GM19239 (cell line): ENCODE data around the gene CPTP.

ENCODE experiments used
- DNase-seq: peaks from one replicate; pipeline ENCODE4 v3.0.0; 2011; ENCODE audit warnings: low spot score; ENCODE audit not compliant: insufficient read length
- FAIRE-seq: peaks from 2 replicates; lab custom pipeline; 2011; peaks lifted over from hg19 to GRCh38; lab: Jason Lieb, UNC

The CPTP gene

GRCh38 chr1:1305300-1306069 is 19.1 kb upstream of the CPTP start:
- FAIRE-seq (peak; percentile 75), DNase-seq (peak; percentile 81)

DNA sequence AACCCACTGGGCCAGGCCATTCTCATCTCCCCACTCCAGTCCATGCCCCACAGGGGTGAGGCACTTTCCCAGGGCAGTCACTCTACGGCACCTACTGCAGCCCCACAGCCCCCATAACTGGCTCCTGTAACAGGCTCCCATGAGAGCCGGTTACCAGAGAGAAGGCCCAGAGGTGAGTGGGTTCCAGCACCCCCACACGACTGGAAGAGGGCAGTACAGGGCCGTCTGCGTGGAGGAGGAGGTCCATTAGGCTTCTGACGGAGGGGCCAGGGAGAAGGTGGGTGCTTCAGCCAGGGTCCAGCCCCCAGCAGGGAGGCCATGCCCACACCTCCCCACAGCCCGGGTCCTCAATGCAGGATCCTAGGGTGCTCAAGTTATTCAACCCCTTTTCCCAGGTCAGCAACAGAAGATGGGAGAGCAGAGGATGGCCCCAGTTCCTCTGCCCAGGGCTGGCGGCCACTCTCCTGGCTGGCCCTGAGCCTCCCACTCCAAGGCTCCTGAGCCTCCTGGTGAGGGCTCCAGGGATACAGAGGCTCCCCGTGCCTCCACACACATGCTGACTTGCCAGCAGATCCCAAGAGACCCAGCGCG is 18.4 kb upstream of the CPTP start:
- peak; percentile 51 for FAIRE-seq
- DNase-seq = no peak

- DNase-seq = no peak
Observed at GRCh38 chr1:1306661-1307260, 17.8 kb upstream of the CPTP start.

DNA sequence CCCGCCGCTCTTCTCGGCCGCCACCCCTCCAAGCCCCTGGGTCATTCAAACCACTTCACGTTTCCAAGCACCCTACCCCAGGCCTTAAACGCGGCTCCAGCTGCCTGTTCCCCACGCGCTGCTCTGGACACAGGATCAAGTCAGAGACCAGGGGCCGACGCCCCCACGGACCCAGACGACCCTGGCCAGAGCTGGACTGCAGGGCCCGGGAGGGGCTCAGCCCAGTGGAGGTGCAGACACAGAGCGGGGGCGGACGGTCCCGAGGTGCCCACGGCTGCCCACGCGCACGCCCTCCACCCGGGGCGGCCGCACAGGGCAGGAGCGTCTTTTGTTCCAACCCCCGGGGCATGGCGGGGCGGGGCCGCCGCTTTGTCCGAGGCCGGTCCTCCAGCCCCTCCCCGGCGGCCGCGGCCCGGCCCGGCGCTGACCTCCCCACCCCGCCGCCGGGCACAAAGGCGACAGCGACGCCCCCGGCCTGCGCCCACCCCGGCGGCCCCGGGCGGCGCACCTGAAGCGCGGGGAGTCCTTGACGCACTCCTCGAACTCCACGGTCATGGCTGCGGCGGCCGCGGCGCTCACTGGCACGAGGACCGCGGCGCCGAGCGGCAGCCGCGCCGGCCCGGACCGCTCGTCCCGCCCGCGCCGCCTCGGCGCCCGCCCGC is 17.2 kb upstream of the CPTP start:
- FAIRE-seq (no peak), DNase-seq (no peak)

More at GRCh38 chr1:1306661-1307260, 17.8 kb upstream of the CPTP start:
- no peak for FAIRE-seq

DNA sequence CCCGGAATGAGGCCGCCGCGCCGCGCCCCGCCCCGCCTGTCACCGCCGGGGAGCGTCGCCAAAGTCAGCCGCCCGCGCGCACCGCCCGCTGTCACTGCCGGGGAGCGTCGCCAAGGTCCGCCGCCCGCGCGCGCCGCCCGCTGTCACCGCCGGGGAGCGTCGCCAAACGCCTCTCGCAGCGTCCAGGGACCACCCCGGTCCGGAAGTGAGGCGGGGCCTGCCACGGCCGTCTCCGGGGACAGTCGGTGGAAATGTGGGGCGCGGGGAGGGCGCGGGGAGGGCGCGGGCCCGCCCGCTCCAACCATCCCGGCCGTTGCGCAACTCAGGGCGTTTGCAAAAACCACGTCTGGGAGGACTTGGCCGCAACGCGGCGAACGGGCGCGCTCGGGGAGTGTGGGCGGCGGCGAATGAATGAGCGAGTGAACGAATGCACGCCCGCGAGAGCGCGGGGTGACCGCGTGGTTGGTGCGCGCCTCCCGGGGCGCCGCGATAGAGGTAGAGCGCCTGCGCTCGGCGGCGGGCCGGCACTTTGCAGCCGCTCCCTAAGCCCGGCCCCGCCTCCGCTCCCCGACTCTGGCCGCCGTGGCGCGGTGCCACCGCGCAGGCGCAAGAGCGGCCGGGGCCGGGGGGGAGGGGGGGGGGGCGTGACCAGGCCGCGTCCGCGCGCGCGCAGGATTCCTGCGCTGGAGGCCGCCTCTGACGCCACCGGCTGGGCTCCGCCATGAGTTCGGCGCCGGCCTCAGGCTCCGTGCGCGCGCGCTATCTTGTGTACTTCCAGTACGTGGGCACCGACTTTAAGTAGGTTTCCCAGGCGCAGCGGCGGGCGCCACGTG is 16.5 kb upstream of the CPTP start, which contains the start of the genes ACAP3 and PUSL1:
Gene ACAP3, minus strand, starts transcription at position 8 of the 833 bp plus-strand sequence. CDS start 115 bp downstream, outside the sequence.
Gene PUSL1, plus strand, starts transcription at position 675 of the 833 bp plus-strand sequence. Its CDS starts 47 bp downstream, at position 722.
- FAIRE-seq (peak; percentile 87), DNase-seq (peak; percentile 99)

DNA sequence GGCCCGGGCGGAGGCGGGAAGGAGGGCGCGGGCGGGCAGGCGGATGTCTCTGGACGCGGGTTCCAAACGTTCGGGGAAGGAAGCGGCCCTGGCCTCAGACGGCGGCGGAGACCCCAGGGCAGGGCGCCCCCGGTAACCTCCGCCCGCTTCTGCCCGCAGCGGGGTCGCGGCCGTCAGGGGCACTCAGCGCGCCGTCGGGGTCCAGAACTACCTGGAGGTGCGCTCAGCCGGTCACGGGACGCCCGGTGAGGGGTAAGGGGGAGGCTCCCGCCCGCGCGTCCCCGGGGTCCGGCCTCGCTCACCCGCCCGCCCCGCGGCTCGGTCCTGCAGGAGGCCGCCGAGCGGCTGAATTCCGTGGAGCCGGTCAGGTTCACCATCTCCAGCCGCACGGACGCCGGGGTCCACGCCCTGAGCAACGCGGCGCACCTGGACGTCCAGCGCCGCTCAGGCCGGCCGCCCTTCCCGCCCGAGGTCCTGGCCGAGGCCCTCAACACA is 15.8 kb upstream of the CPTP start:
- FAIRE-seq = no peak
- DNase-seq = no peak

- DNase-seq (no peak), FAIRE-seq (no peak)
Observed at GRCh38 chr1:1309251-1310108, 15.1 kb upstream of the CPTP start.

- FAIRE-seq (no peak), DNase-seq (no peak)
Observed at GRCh38 chr1:1310109-1310385, 14.6 kb upstream of the CPTP start.

GRCh38 chr1:1310476-1311053 is 14.0 kb upstream of the CPTP start:
- no peak for FAIRE-seq

GRCh38 chr1:1311107-1312104 is 13.2 kb upstream of the CPTP start:
- no peak for FAIRE-seq
- no peak for DNase-seq

More at GRCh38 chr1:1310476-1311053, 14.0 kb upstream of the CPTP start:
- DNase-seq = no peak

DNA sequence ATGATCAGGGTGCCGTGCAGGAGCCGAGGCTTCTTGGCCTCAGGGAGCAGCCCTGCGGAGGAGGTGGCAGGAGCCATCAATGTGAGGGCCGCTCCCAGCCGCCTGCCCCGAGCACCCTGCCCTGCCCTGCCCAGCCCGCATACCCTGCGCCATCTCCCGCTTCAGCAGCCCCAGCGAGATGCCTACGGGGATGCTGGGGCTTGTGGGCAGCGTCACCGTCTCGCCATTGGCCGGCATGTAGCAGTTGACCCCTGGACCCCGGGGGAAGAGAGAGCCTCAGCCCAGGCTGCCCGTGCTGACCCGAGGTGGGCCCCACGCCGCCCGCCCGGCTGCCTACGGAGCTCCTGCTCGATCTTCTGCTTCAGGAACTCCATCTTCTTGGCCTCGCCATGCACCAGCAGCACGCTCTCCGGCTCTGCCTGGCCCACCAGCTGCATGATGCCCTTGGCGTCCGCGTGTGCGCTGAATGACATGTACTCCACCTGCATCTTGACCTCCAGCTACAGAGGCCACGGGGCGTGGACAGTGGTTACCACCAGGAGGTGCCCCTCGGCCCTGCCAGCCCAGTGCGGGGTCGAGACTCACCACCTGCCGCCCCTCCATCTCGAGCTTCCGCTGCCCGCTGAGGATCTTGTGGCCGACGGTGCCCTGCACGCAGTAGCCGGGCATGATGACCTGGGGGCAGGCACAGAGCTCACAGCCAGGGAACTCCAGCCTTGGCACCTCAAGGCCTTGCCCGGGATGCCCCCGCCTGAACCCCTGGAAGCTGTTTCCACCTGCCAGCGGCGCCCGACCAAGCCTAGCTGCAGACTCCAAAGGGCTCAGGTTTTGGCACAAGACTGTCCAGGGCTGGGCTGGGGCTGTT is 11.9 kb upstream of the CPTP start:
- no peak for FAIRE-seq
- no peak for DNase-seq

DNA sequence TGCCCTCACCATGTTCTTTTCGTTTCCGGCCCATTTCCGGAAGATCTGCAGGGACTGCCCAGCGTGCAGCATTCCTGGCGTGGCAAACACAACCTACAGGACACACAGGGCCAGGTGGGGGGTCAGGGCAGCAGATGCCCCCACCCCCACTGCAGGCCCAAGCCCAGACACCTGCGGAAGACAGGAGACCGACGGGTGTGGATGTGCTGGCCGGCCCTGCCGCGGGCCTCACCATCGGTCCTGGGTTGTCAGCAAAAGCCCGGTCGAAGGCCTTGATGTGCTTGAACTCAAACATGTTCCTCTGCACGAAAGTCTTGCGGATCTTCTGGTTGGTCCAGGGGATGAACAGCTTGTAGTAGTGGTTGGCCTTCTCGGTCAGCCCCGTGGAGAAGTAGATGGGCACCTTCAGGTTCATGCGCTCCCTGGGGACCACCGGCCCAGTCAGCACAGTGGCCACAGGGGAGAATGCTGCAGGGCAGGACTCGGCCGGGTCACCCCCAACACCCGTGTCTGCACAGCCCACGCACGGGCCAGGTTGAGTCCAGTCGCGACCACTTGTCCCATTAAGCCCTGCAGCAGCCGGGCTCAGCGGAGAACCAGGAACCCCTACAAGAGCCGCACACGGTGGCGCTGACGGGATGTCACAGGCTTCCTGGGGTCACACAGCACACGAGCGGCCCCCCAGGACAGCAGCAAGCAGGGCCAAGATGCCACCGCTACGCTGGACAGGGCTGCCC is 10.9 kb upstream of the CPTP start:
- no peak for DNase-seq
- no peak for FAIRE-seq

GRCh38 chr1:1314237-1314586 is 10.4 kb upstream of the CPTP start:
- DNase-seq (no peak), FAIRE-seq (no peak)

GRCh38 chr1:1314678-1315335 is 9.8 kb upstream of the CPTP start:
- DNase-seq = no peak
- FAIRE-seq = no peak

- FAIRE-seq = no peak
- DNase-seq = no peak
Observed at GRCh38 chr1:1315435-1315954, 9.1 kb upstream of the CPTP start.
